ENCODE measurements around the gene GRID2. TPM values are rescaled to one million over a fixed set of nuclear protein-coding genes. Genes with fewer than 3 reads are reported as not detected.

The GRID2 gene
- total and polyA plus RNA-seq, 2 of the 13 experiments (the other 11 are each of a cell fraction or from before 2014, with no cell fraction given): not detected

DNA sequence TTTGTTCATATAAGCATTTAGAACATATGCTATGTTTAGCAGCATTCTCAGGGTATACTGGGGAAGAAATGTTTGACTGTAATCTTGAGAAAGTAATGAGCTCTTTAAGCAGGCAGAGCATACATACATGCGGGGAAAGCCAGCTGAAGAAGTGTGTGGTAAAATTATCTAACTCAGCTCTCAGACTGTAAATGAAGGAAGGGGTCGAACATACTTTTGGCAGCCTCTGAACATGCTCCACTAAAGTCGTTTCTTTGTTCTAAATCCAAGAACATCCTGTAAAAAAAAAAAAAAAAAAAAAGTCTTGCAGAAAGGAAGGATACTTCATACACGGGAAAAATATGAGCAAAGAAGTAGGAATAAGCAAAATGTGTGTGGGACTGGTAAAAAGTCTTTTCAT, 224.8 kb downstream of the GRID2 start:
- ATAC-seq: no peak
- in situ Hi-C loops (cut with HindIII; ENCODE audit: extremely low pct_ligation_motif_present, low pct_unique_long_range_greater_than_20kb) (no loop called here), intact Hi-C loops (cut with micrococcal nuclease; ENCODE audit: unreplicated experiment) (no loop called here)
- no peaks in the 10 kb centered on the region for H3K9me3 ChIP-seq (ENCODE audit: low read length)
- H3K27me3 ChIP-seq (ENCODE audit: control insufficient read depth in 1 of 2, insufficient read depth in 2 of 2, low read length in 2 of 2): no peaks in the 10 kb centered on the region
- ChIA-PET POLR2A (no interaction called here), CTCF (ENCODE audit: low intra/inter-chr PET ratio, low total read pairs) (no interaction called here)
- H3K4me2 ChIP-seq (ENCODE audit: low read depth, low read length): no peak overlapping the region
- H3K27ac ChIP-seq (ENCODE audit: extremely low read length, insufficient read depth, low read length): no peak overlapping the region
- no peak for DNase-seq (ENCODE audit: low spot score)
- no peak overlapping the region for H3K9ac ChIP-seq (ENCODE audit: insufficient read depth, low read depth, low read length)
- TF ChIP-seq, protein P1, sequence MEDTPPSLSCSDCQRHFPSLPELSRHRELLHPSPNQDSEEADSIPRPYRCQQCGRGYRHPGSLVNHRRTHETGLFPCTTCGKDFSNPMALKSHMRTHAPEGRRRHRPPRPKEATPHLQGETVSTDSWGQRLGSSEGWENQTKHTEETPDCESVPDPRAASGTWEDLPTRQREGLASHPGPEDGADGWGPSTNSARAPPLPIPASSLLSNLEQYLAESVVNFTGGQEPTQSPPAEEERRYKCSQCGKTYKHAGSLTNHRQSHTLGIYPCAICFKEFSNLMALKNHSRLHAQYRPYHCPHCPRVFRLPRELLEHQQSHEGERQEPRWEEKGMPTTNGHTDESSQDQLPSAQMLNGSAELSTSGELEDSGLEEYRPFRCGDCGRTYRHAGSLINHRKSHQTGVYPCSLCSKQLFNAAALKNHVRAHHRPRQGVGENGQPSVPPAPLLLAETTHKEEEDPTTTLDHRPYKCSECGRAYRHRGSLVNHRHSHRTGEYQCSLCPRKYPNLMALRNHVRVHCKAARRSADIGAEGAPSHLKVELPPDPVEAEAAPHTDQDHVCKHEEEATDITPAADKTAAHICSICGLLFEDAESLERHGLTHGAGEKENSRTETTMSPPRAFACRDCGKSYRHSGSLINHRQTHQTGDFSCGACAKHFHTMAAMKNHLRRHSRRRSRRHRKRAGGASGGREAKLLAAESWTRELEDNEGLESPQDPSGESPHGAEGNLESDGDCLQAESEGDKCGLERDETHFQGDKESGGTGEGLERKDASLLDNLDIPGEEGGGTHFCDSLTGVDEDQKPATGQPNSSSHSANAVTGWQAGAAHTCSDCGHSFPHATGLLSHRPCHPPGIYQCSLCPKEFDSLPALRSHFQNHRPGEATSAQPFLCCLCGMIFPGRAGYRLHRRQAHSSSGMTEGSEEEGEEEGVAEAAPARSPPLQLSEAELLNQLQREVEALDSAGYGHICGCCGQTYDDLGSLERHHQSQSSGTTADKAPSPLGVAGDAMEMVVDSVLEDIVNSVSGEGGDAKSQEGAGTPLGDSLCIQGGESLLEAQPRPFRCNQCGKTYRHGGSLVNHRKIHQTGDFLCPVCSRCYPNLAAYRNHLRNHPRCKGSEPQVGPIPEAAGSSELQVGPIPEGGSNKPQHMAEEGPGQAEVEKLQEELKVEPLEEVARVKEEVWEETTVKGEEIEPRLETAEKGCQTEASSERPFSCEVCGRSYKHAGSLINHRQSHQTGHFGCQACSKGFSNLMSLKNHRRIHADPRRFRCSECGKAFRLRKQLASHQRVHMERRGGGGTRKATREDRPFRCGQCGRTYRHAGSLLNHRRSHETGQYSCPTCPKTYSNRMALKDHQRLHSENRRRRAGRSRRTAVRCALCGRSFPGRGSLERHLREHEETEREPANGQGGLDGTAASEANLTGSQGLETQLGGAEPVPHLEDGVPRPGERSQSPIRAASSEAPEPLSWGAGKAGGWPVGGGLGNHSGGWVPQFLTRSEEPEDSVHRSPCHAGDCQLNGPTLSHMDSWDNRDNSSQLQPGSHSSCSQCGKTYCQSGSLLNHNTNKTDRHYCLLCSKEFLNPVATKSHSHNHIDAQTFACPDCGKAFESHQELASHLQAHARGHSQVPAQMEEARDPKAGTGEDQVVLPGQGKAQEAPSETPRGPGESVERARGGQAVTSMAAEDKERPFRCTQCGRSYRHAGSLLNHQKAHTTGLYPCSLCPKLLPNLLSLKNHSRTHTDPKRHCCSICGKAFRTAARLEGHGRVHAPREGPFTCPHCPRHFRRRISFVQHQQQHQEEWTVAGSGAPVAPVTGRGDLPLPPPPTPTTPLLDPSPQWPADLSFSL (CRISPR knock-in tag; IDR thresholded peaks at IDR 0.05): no peak
- no peak for TF ChIP-seq SRSF9 (IDR thresholded peaks at IDR 0.05; ENCODE audit: borderline replicate concordance, insufficient read depth, low read depth, low read length, poor library complexity, severe bottlenecking)
- no peak for TF ChIP-seq ZBTB7A (CRISPR knock-in tag; IDR thresholded peaks at IDR 0.05)
- no peak for TF ChIP-seq WIZ (CRISPR knock-in tag; IDR thresholded peaks at IDR 0.05)
- TF ChIP-seq ZNF790 (CRISPR knock-in tag; IDR thresholded peaks at IDR 0.05; ENCODE audit: borderline replicate concordance): no peak
- no peak for TF ChIP-seq TCF12 (IDR thresholded peaks at IDR 0.05)
- TF ChIP-seq TCF12 (CRISPR knock-in tag; IDR thresholded peaks at IDR 0.05): no peak
- TF ChIP-seq ZKSCAN1 (IDR thresholded peaks at IDR 0.05; ENCODE audit: low read length): no peak
- TF ChIP-seq ZNF740 (CRISPR knock-in tag; IDR thresholded peaks at IDR 0.05): no peak
- TF ChIP-seq ZNF550 (CRISPR knock-in tag; IDR thresholded peaks at IDR 0.05; ENCODE audit: borderline replicate concordance): no peak
- TF ChIP-seq KMT2B (CRISPR knock-in tag; IDR thresholded peaks at IDR 0.05): no peak
- no peak for TF ChIP-seq POLR2AphosphoS2 (IDR thresholded peaks at IDR 0.05; ENCODE audit: low read depth, low read length)
- TF ChIP-seq PTBP1 (IDR thresholded peaks at IDR 0.05; ENCODE audit: low read depth, low read length, poor library complexity, severe bottlenecking): no peak
- no TSS peak for BruUV-seq (replicated peaks)
- H3K36me3 ChIP-seq (replicated peaks in 1 of 2; ENCODE audit: control insufficient read depth in 1 of 2, insufficient read depth in 2 of 2, low read length in 2 of 2): no peaks in the 10 kb centered on the region
- no peaks in the 10 kb centered on the region for H4K20me1 ChIP-seq (ENCODE audit: insufficient read depth, low read length)
- no peaks in the 10 kb centered on the region for H3K79me2 ChIP-seq (ENCODE audit: insufficient read depth, low read length)
- H2AFZ ChIP-seq (ENCODE audit: low read length): no peak overlapping the region
- no peak overlapping the region for H3K4me3 ChIP-seq (replicated peaks in 1 of 3; ENCODE audit: insufficient read depth in 1 of 3, low read depth in 2 of 3, low read length in 3 of 3)
- no peaks in the 10 kb centered on the region for H3K4me1 ChIP-seq (ENCODE audit: insufficient read depth, low read length)
- no peak for FAIRE-seq
- WGBS (ENCODE audit: low lambda C conversion rate): 0% methylated on average over 4 of the region's 4 CpGs

Data from HepG2 (cell line).